ENCODE measurements around the gene MTG2. TPM values are rescaled to one million over a fixed set of nuclear protein-coding genes. Genes with fewer than 3 reads are reported as not detected.

Gene MTG2
- total and polyA plus RNA-seq, 2 of the 4 experiments (the other 2 are of a cell fraction), result 11.5 to 25.2 TPM

DNA sequence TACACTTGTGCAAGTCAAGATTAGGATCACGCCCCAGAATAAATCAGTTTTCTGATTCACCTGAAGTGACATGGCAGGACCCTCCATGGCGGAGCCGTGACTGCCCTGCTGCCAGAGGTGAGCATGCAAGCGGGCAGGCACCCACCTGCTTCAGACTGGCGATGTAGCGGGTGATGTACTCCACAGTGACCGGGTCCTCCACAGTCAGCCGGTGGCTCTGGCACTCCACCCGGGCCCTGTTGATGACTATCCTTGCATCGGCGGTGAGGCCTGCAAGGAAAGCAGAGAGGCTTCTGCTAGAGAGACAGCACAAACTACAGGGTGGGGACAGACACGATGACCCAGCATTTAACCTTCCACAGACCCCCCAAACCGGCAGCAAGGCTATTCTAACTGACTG is 43.2 kb upstream of the MTG2 start:
- Histone ChIP-seq H2AK9ac (replicated peaks; ENCODE audit: low read depth, low read length, poor library complexity) (no peak overlapping the region), H3K27me3 (ENCODE audit: control insufficient read depth, insufficient read depth, low read length) (no peaks in the 10 kb centered on the region), H4K91ac (ENCODE audit: insufficient read depth, low read depth, low read length) (no peak overlapping the region), H3K23ac (ENCODE audit: low read depth, low read length) (peak overlapping the region; percentile 39; the same call in 1 of the 2 replicates), H3K79me1 (ENCODE audit: low read depth in 1 of 2, low read length in 2 of 2) (peaks cover 13 to 74% of the 10 kb centered on the region in 2 experiments), H2AK5ac (ENCODE audit: low read depth, low read length) (no peak overlapping the region), H3K4ac (ENCODE audit: low read depth, low read length) (no peak overlapping the region), H2BK15ac (ENCODE audit: low read depth, low read length) (no peak overlapping the region), H3K56ac (ENCODE audit: extremely low read depth, insufficient read depth, low read length) (no peak overlapping the region), H2BK120ac (ENCODE audit: low read depth, low read length) (no peak overlapping the region), H3K18ac (ENCODE audit: low read depth, low read length) (no peak overlapping the region), H2AFZ (replicated peaks; ENCODE audit: low read length, poor library complexity) (no peak overlapping the region), H3K14ac (replicated peaks; ENCODE audit: low read depth, low read length) (no peak overlapping the region), H4K5ac (ENCODE audit: low read depth, low read length) (no peak overlapping the region), H3K9me1 (ENCODE audit: insufficient read depth, low read length) (peaks cover 8% of the 10 kb centered on the region; the same call in 1 of the 2 replicates), H3K9ac (ENCODE audit: low read depth, low read length) (no peak overlapping the region), H2BK5ac (ENCODE audit: low read depth, low read length, poor library complexity, severe bottlenecking) (no peak overlapping the region), H3K36me3 (ENCODE audit: control insufficient read depth, insufficient read depth, low read length) (peaks cover 50% of the 10 kb centered on the region), H3K4me1 (ENCODE audit: control insufficient read depth, insufficient read depth, low read length) (peaks cover 11% of the 10 kb centered on the region), H4K20me1 (ENCODE audit: insufficient read depth, low read length) (peaks cover 88% of the 10 kb centered on the region), H4K8ac (ENCODE audit: low read depth in 2 of 2, low read length in 2 of 2) (no peak overlapping the region), H3K4me2 (ENCODE audit: low read depth, low read length) (no peak overlapping the region), H2BK20ac (ENCODE audit: low read depth, low read length) (no peak overlapping the region), H3K4me3 (ENCODE audit: insufficient read depth, low read depth, low read length) (no peak overlapping the region), H3K9me3 (ENCODE audit: control insufficient read depth, insufficient read depth, low read length) (no peaks in the 10 kb centered on the region), H3K27ac (ENCODE audit: insufficient read depth, low read length) (no peak overlapping the region)
- intact Hi-C loops (cut with micrococcal nuclease) (no loop called here), dilution Hi-C loops (cut with HindIII; ENCODE audit: low sequenced_read_pairs, unreplicated experiment) (no loop called here), in situ Hi-C loops (cut with MboI; ENCODE audit: low sequenced_read_pairs) (no loop called here)
- 98% methylated on average over 9 of the region's 13 CpGs; no CpG with 5 or more reads in 1 of the 2 experiments for WGBS, 2 experiments (ENCODE audit: extremely low coverage in 2 of 2, insufficient read length in 1 of 2)
- TF ChIP-seq, protein P1, sequence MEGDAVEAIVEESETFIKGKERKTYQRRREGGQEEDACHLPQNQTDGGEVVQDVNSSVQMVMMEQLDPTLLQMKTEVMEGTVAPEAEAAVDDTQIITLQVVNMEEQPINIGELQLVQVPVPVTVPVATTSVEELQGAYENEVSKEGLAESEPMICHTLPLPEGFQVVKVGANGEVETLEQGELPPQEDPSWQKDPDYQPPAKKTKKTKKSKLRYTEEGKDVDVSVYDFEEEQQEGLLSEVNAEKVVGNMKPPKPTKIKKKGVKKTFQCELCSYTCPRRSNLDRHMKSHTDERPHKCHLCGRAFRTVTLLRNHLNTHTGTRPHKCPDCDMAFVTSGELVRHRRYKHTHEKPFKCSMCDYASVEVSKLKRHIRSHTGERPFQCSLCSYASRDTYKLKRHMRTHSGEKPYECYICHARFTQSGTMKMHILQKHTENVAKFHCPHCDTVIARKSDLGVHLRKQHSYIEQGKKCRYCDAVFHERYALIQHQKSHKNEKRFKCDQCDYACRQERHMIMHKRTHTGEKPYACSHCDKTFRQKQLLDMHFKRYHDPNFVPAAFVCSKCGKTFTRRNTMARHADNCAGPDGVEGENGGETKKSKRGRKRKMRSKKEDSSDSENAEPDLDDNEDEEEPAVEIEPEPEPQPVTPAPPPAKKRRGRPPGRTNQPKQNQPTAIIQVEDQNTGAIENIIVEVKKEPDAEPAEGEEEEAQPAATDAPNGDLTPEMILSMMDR (conservative IDR thresholded peaks at IDR 0.05; ENCODE audit: low read depth, low read length), result no peak
- TF ChIP-seq NFE2L2 (IDR thresholded peaks at IDR 0.05; ENCODE audit: low read depth, low read length) (no peak), RCOR1 (IDR thresholded peaks at IDR 0.05; ENCODE audit: insufficient replicate concordance, low read length) (no peak)
- TF ChIP-seq, protein P2, sequence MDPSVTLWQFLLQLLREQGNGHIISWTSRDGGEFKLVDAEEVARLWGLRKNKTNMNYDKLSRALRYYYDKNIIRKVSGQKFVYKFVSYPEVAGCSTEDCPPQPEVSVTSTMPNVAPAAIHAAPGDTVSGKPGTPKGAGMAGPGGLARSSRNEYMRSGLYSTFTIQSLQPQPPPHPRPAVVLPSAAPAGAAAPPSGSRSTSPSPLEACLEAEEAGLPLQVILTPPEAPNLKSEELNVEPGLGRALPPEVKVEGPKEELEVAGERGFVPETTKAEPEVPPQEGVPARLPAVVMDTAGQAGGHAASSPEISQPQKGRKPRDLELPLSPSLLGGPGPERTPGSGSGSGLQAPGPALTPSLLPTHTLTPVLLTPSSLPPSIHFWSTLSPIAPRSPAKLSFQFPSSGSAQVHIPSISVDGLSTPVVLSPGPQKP (IDR thresholded peaks at IDR 0.05; ENCODE audit: borderline replicate concordance, low read depth, low read length), result no peak
- ChIA-PET POLR2A (ENCODE audit: unreplicated experiment) (no interaction called here), CTCF (no interaction called here)
- DNase-seq (no peak), ATAC-seq (ENCODE audit: low read depth) (no peak)
- BruUV-seq (replicated peaks), result no TSS peak

Data from IMR-90 (cell line).